HG03135 (cell line): ENCODE results near the gene PACSIN3.
"Not testable (repeated sequence)": the region's sequence is repeated elsewhere in the genome, so short reads cannot be mapped to it uniquely, and the experiment has no call there.

ENCODE experiments used
- ATAC-seq: cut with Tn5 transposase; IDR thresholded peaks from one replicate; pipeline ENCODE4 v1.9.1; 2021; ENCODE audit warnings: mild to moderate bottlenecking, moderate library complexity; ENCODE audit not compliant: unreplicated experiment

The PACSIN3 gene

DNA sequence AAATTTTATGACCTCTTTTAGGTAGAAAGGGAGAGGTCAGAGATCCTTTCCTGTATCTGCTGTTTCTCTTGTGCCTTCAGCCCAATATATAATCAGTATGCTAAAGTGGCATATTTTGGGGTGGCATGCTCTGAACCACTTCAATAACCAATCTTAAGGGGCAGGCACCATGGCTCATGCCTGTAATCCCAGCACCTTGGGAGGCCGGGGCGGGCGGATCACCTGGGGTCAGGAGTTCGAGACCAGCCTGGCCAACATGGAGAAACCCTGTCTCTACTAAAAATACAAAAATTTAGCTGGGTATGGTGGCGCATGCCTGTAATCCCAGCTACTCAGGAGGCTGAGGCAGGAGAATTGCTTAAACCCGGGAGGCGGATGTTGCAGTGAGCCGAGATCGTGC lies 11.9 kb upstream of the PACSIN3 start:
- ATAC-seq, result not testable (repeated sequence)

- no peak for ATAC-seq
Observed at GRCh38 chr11:47192111-47192510, 5.9 kb upstream of the PACSIN3 start.

DNA sequence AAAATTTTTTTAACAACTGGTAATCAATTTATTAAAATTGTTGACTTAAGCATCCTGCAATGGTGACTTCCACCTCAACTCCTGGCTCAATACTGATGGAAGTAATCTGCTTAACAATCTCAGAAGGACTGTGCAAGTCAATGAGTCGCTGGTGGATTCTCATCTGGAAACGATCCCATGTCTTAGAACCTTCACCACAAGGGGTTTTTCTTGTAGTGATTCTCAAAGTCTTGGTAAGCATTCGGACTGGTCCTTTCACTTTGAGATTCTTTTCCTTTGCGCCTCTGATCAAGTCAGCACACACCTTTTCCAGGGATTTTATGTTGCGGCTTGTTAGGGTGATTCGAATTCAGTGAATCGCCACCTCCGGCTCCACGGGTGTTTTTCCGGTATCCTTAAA lies 4.9 kb upstream of the PACSIN3 start:
- not testable (repeated sequence) for ATAC-seq

- no peak for ATAC-seq
Observed at GRCh38 chr11:47189100-47189834, 3.0 kb upstream of the PACSIN3 start.

DNA sequence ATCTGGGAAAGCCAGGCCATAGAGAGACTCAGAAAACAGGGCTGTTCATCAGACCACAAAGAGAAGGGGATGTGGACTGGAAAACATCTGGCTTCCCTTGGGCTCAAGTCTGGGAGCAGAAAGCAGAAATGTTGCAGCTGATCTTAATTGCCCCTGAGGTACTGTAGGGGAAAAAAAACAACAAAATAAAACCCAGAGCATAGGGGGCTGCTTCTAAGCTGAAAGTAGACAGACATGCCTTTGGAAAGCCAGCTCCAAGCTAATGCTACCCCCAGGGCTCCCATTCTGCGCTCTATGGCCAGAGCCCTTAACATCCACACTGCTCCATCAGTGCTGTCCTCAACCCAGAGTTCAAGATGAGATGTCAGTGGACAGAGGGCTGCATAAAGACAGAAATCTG lies 2.0 kb upstream of the PACSIN3 start:
- ATAC-seq, result no peak

DNA sequence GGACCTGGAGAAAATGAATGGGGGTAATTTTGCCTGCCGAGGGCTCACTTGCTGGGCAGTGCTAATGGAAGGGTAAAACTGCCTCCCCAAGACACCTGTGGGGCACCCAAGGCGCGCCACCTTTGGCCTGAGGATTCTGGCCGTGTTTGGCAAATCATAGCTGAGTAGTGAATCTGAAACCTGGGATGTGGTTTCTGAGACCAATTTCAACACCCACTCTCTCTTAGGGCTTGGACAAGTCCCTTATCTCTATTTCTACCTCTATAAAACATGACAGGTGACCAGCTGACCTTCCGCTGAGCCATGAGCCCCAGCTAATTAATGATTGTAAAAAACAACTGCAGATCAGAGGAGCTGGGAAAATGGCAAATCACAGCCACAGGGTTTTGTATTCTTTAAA lies 1.5 kb upstream of the PACSIN3 start:
- ATAC-seq, result no peak

DNA sequence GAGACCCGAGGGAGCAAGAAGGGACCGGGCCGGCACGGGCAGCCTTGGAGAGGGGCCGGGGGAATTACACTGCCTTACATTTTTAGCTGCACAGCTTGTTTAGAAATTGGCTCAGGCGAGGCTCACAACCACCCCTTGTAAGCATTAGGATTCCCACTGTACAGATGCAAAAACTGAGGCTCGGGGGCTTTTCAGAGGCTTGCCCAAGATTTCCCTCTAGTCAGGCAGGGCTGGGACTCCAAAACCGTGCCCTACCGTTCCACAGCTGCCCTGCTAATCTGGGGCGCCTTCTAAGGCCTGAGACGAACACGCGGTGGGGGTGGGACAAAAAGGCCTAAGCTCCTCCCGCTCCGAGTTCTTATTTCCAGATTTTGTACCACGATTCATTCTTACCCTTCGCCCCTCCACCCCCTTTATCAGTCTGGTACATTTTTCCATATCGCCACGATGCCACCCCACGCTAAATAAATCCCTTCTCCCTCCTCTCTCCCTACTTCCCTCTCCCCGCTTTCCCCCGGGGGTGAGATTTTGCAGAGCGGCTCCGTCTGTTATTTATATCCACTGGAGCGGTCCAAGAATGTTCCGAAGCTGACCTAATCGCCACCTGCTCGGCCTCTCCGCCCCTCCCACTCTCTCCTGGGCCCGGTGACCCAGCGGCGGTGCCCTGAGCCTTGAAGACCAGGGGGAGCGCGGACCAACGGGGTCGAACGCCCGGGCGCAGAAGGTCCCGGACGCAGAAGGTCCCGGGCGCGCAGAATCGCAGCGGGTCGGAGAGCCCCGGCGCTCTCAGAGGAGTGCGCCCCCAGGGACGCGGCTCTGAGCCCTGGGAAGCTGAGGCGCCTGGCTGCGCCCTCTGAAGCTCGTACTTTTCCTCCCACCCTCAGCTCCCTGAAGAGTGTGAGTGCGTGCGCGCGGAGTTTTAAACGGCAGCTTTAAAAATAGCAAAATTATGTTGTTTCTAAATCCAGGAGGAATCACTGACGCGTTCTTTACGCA lies 764 bp upstream of the PACSIN3 start:
- no peak for ATAC-seq

- ATAC-seq, result no peak
Observed at GRCh38 chr11:47185305-47186075, 744 bp downstream of the PACSIN3 start.

- ATAC-seq, result no peak
Observed at GRCh38 chr11:47184711-47185304, 1.4 kb downstream of the PACSIN3 start.

- no peak for ATAC-seq
Observed at GRCh38 chr11:47183969-47184368, 2.3 kb downstream of the PACSIN3 start.

DNA sequence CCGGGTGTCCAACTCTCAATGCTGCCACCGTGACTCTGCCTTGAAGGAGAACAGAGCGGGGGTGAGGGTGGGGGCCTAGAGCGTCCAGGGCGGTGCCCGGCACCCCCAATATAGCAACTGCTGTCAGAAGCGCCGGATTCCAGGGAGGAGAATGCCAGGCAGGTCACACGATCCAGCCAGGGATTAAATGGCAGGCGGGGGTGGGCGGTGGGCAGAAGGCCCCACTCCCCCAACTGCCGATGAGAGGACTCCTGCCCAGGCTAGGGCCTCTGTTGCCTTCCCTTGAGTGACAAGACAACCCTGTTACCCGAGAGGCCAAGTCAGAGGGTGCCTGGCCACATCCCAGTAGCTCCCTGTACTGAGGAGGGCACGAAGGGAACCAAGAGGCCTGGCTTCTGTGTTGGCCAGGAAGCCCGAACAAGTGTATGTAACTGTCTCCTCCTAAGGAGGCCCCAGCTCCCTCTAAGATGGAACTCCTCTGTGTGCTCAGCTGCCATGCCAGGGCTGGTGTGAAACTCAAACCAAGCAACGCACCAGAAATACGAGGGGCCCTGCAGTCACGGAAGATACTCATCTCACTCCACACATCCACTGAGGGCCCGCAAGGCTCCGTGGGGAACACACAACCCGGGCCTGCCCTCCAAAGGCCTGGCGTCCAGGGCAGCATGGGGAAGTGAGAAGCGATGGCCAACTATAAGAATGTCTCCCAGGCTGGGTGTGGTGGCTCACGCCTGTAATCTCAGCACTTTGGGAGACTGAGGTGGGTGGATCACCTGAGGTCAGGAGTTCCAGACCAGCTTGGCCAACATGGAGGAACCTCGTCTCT lies 3.0 kb downstream of the PACSIN3 start:
- ATAC-seq, result no peak

DNA sequence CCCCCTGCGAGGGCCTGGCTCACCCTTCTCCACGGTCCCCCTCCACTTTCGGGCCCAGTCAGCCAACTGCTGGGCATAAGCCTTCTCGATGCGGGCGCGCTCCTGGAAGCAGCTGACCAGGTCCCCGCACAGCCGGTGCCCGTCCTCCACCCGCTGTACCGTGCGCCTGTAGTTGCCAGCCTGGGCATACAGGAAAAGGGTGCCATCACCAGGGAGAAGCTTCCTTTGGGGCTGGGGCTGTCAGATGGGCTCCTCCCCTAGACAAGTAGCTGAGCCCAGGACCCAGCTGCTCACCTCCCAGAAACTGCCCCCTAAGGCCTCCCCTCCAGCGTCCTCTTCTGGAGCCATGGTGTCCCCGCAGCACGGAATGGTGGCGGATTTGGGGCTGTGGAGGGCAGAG lies 3.9 kb downstream of the PACSIN3 start:
- no peak for ATAC-seq

- no peak for ATAC-seq
Observed at GRCh38 chr11:47181271-47181670, 5.0 kb downstream of the PACSIN3 start.

DNA sequence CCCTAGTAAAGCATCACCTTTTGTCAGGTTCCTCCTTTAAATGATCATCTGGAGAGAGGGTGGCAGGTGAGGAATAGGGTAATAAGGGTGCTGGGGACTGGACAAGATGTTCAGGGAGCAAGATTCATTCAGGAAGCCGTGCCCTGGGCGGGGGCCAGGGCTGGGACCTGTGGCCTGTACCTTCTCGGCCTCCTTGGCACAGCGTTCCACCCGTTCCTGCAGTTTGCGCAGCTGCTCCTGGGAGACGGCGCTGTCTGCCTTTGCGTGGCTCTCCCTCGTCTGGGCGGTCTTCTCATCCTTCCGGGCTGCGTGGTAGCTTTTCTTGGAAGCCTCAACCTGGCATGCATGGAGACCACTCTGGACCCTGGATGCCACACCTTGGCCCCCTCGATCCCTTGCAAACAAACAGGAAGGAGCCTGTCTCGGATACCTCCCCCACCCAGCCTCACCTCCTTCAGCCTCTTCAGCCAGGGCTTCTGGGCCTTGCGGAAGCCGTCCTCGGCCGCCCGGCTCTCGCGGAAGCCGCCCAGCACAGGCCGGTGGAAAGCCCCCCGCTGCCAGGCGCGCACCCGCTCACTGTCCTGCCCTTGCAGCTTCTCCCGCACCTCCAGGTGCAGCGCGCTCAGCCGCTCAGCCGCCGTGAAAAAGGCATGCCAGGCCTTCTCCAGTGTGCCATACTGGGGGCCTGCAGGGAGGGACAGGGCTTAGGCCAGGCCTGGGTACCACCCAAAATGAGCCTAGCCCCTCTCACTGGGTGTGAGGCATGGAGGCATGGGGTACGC lies 6.0 kb downstream of the PACSIN3 start:
- no peak for ATAC-seq

- ATAC-seq, result no peak
Observed at GRCh38 chr11:47179655-47179991, 6.6 kb downstream of the PACSIN3 start.

- no peak for ATAC-seq
Observed at GRCh38 chr11:47178737-47179654, 7.2 kb downstream of the PACSIN3 start.

DNA sequence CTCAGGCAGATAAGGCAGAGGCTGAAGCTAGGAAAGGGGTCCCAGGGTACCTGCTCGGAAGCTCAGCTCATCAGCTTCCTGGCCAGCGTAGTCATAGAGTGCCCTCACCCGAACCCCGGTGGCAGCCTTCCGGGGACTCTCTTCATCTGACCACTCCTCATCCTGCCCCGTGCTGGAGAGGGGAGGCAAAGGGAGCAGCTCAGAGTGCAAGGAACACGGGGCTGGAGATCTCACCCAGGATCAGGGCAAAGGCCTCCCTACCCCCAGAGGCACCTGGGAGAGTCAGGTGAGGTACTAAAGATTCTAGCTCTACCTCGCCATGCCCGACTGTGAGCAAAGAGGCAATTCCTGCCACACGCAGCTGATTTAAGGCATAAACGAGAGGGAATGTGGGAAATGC lies 7.9 kb downstream of the PACSIN3 start:
- ATAC-seq, result no peak

GRCh38 chr11:47177846-47178245 lies 8.4 kb downstream of the PACSIN3 start:
- ATAC-seq, result no peak
